Mesendoderm (in vitro differentiated cells): Measurements from ENCODE around the gene P3H2.

Experiments used
- DNase-seq: peaks from one replicate; pipeline ENCODE4 v3.0.0; 2013
- H2AK5ac ChIP-seq: 2 replicates; pipeline ENCODE4 v1.6.1; 2013; ENCODE audit warnings: low read length, inconsistent platforms
- H2BK120ac ChIP-seq: 2 replicates; pipeline ENCODE4 v1.6.1; 2013; ENCODE audit warnings: low read depth, mild to moderate bottlenecking, low read length, moderate library complexity, mixed read lengths
- H2BK15ac ChIP-seq: replicated peaks from 2 replicates; pipeline ENCODE4 v1.6.1; 2013; ENCODE audit warnings: low read depth, mild to moderate bottlenecking, moderate library complexity
- H2BK5ac ChIP-seq: 2 replicates; pipeline ENCODE4 v1.6.1; 2013; ENCODE audit warnings: low read length, inconsistent platforms
- H3K18ac ChIP-seq: 2 replicates; pipeline ENCODE4 v1.6.1; 2013; ENCODE audit warnings: mild to moderate bottlenecking, low read length, mixed read lengths
- H3K23ac ChIP-seq: one replicate; pipeline ENCODE4 v1.6.1; 2013; ENCODE audit warnings: low read length
- H3K27ac ChIP-seq: 2 replicates; pipeline ENCODE4 v1.5.1; 2013; ENCODE audit warnings: low read depth, mild to moderate bottlenecking, inconsistent platforms, low read length, moderate library complexity
- H3K27me3 ChIP-seq: 2 replicates; pipeline ENCODE4 v1.6.1; 2013; ENCODE audit warnings: low read length, control low read depth, mild to moderate bottlenecking, inconsistent platforms; ENCODE audit not compliant: insufficient read depth, poor library complexity
- H3K36me3 ChIP-seq: 2 replicates; pipeline ENCODE4 v1.6.1; 2013; ENCODE audit warnings: low read length, inconsistent platforms; ENCODE audit not compliant: control insufficient read depth, insufficient read depth
- H3K4ac ChIP-seq: one replicate; pipeline ENCODE4 v1.6.1; 2013; ENCODE audit warnings: low read depth, mild to moderate bottlenecking, low read length, moderate library complexity
- H3K4me1 ChIP-seq: 2 replicates; pipeline ENCODE4 v1.6.1; 2013; ENCODE audit warnings: low read depth, low read length, inconsistent platforms; ENCODE audit not compliant: control insufficient read depth
- H3K4me2 ChIP-seq: 2 replicates; pipeline ENCODE4 v1.6.1; 2013; ENCODE audit warnings: low read length
- H3K4me3 ChIP-seq: 2 replicates; pipeline ENCODE4 v1.5.1; 2013; ENCODE audit warnings: mild to moderate bottlenecking, low read length
- H3K56ac ChIP-seq: one replicate; pipeline ENCODE4 v1.6.1; 2013; ENCODE audit warnings: low read length
- H3K79me1 ChIP-seq: 2 replicates; pipeline ENCODE4 v1.6.1; 2013; ENCODE audit warnings: low read length, inconsistent platforms
- H3K79me2 ChIP-seq: 2 replicates; pipeline ENCODE4 v1.6.1; 2013; ENCODE audit warnings: mild to moderate bottlenecking, low read length; ENCODE audit not compliant: control insufficient read depth, insufficient read depth
- H3K9ac ChIP-seq: 2 replicates; pipeline ENCODE4 v1.6.1; 2013; ENCODE audit warnings: low read length, inconsistent platforms
- H4K5ac ChIP-seq: one replicate; pipeline ENCODE4 v1.6.1; 2013; ENCODE audit warnings: low read length
- H4K8ac ChIP-seq: one replicate; pipeline ENCODE4 v1.6.1; 2013; ENCODE audit warnings: low read depth, mild to moderate bottlenecking, control low read depth, low read length, moderate library complexity
- WGBS: extraction: QIAGEN DNeasy Blood & Tissue Kit; methylation state at CpG from one replicate; pipeline ENCODE4 v1.1.7; 2013; ENCODE audit warnings: low lambda C conversion rate, missing lambda C conversion rate; ENCODE audit not compliant: insufficient coverage; ENCODE audit errors: extremely low coverage; 5-methylcytosine and 5-hydroxymethylcytosine counted together

Gene P3H2

GRCh38 chr3:190005343-190006113 is 115.2 kb downstream of the P3H2 start:
- H3K79me1 ChIP-seq, result peaks cover 2% of the 10 kb centered on the region
- no peak overlapping the region for H3K56ac ChIP-seq
- no peak overlapping the region for H3K4ac ChIP-seq
- no peak overlapping the region for H2BK15ac ChIP-seq
- no peak overlapping the region for H3K18ac ChIP-seq
- H3K4me2 ChIP-seq, result no peak overlapping the region
- H2AK5ac ChIP-seq, result no peak overlapping the region
- H3K79me2 ChIP-seq, result no peaks in the 10 kb centered on the region
- no peak overlapping the region for H3K27ac ChIP-seq
- DNase-seq, result no peak
- H4K8ac ChIP-seq, result no peak overlapping the region
- no peak overlapping the region for H3K9ac ChIP-seq
- no peaks in the 10 kb centered on the region for H3K4me1 ChIP-seq
- no peak overlapping the region for H3K23ac ChIP-seq
- no peaks in the 10 kb centered on the region for H3K27me3 ChIP-seq
- H2BK5ac ChIP-seq, result no peak overlapping the region
- H3K36me3 ChIP-seq, result no peaks in the 10 kb centered on the region
- H4K5ac ChIP-seq, result no peak overlapping the region
- H3K4me3 ChIP-seq, result no peak overlapping the region
- no CpG with 5 or more reads among the region's 4 CpGs for WGBS
- H2BK120ac ChIP-seq, result no peak overlapping the region

DNA sequence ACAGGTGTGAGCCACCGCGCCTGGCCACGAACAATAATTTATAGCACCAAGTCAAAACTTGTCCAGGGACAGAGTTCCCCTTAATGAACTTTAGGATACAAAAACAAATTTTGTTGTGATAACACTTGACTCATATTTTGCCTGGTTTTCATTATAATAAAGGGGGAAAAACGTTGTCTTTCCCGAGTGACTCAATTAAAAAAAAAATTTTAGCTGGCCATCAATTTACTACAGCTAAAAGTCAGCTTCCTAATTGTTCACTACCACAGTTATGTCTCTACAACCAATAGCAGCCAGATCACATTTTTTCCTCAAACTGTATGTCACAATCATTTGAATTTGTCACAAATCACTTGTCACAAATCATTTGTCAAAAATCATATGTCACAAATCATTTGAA is 116.0 kb downstream of the P3H2 start:
- Histone ChIP-seq H2BK5ac (no peak overlapping the region), H4K8ac (no peak overlapping the region), H2BK120ac (no peak overlapping the region), H3K4me2 (no peak overlapping the region), H3K79me2 (peaks cover 4% of the 10 kb centered on the region), H3K27ac (no peak overlapping the region), H3K56ac (no peak overlapping the region), H3K4me3 (no peak overlapping the region), H3K36me3 (no peaks in the 10 kb centered on the region), H3K27me3 (no peaks in the 10 kb centered on the region), H2BK15ac (no peak overlapping the region), H3K9ac (no peak overlapping the region), H3K18ac (no peak overlapping the region), H4K5ac (no peak overlapping the region), H2AK5ac (no peak overlapping the region), H3K79me1 (peaks cover 6% of the 10 kb centered on the region), H3K23ac (no peak overlapping the region), H3K4ac (no peak overlapping the region), H3K4me1 (no peaks in the 10 kb centered on the region)
- no CpG with 5 or more reads among the region's 5 CpGs for WGBS
- no peak for DNase-seq

DNA sequence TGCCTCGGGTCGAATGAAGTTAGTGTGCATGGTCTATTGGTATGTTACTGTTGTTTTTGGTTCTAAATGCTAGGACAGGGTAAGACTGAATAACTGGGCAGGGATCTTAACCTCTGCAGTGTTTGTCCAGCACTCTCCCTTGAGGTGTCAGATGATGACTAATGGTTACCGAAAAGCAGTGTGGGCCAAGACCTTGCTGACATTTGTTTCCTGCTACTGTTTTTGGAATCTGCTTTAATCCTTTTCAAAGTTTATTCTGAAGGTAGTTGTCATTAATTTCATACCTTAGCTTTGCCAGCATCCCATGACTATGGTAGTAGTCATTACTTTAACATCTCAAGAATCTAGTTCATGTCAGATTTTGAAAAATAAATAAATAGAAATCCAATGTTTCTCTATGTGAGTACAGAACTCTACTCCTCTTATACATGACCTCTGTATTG is 117.0 kb downstream of the P3H2 start:
- H3K27ac ChIP-seq, result no peak overlapping the region
- H3K4me1 ChIP-seq, result no peaks in the 10 kb centered on the region
- H3K4me3 ChIP-seq, result no peak overlapping the region
- no peak overlapping the region for H3K9ac ChIP-seq
- no peak overlapping the region for H3K4ac ChIP-seq
- H3K18ac ChIP-seq, result no peak overlapping the region
- no CpG with 5 or more reads among the region's 3 CpGs for WGBS
- H3K36me3 ChIP-seq, result no peaks in the 10 kb centered on the region
- peaks cover 4% of the 10 kb centered on the region for H3K79me1 ChIP-seq
- no peak overlapping the region for H2BK120ac ChIP-seq
- H3K27me3 ChIP-seq, result no peaks in the 10 kb centered on the region
- H3K79me2 ChIP-seq, result peaks cover 8% of the 10 kb centered on the region
- no peak overlapping the region for H3K23ac ChIP-seq
- H4K5ac ChIP-seq, result no peak overlapping the region
- no peak overlapping the region for H2AK5ac ChIP-seq
- no peak for DNase-seq
- H2BK15ac ChIP-seq, result no peak overlapping the region
- no peak overlapping the region for H4K8ac ChIP-seq
- no peak overlapping the region for H3K4me2 ChIP-seq
- H2BK5ac ChIP-seq, result no peak overlapping the region
- no peak overlapping the region for H3K56ac ChIP-seq

DNA sequence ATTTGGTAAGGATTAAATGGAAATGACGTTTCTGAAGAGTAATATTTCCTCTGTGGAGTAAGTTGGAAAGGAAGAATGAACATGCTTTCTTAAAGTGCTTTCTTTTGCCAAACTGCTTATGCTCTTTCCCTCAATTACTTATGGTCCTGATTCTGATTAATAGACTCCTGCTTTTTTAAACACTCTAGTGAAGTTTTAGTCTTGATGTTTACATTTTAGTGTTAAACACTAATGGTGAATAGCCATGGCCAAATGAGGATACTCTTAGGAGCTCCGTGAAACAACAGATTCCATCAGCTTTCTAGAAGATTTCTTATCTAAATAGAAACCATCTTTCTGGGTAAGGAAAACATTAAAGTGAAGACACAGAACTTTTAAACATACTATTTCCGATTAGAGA is 117.6 kb downstream of the P3H2 start:
- Histone ChIP-seq H3K9ac (no peak overlapping the region), H3K36me3 (no peaks in the 10 kb centered on the region), H3K79me2 (peaks cover 10% of the 10 kb centered on the region), H2AK5ac (no peak overlapping the region), H2BK5ac (no peak overlapping the region), H4K8ac (no peak overlapping the region), H3K4me1 (no peaks in the 10 kb centered on the region), H2BK120ac (no peak overlapping the region), H3K56ac (no peak overlapping the region), H4K5ac (no peak overlapping the region), H3K79me1 (peaks cover 4% of the 10 kb centered on the region), H3K23ac (no peak overlapping the region), H3K4me3 (no peak overlapping the region), H2BK15ac (no peak overlapping the region), H3K27me3 (no peaks in the 10 kb centered on the region), H3K4ac (no peak overlapping the region), H3K27ac (no peak overlapping the region), H3K18ac (no peak overlapping the region), H3K4me2 (no peak overlapping the region)
- DNase-seq, result no peak
- WGBS, result no CpG with 5 or more reads among the region's 3 CpGs

GRCh38 chr3:190001426-190001825 is 119.3 kb downstream of the P3H2 start:
- Histone ChIP-seq H3K27ac (no peak overlapping the region), H4K5ac (no peak overlapping the region), H2BK15ac (no peak overlapping the region), H3K23ac (no peak overlapping the region), H3K79me2 (peaks cover 10% of the 10 kb centered on the region), H3K18ac (no peak overlapping the region), H3K4me2 (no peak overlapping the region), H3K9ac (no peak overlapping the region), H3K56ac (no peak overlapping the region), H3K79me1 (peaks cover 4% of the 10 kb centered on the region), H2AK5ac (no peak overlapping the region), H4K8ac (no peak overlapping the region), H3K36me3 (no peaks in the 10 kb centered on the region), H3K4me3 (no peak overlapping the region), H2BK120ac (no peak overlapping the region), H2BK5ac (no peak overlapping the region), H3K27me3 (no peaks in the 10 kb centered on the region), H3K4me1 (no peaks in the 10 kb centered on the region), H3K4ac (no peak overlapping the region)
- peak; percentile 57 for DNase-seq
- 100% methylated on average over 1 of the region's 3 CpGs for WGBS

DNA sequence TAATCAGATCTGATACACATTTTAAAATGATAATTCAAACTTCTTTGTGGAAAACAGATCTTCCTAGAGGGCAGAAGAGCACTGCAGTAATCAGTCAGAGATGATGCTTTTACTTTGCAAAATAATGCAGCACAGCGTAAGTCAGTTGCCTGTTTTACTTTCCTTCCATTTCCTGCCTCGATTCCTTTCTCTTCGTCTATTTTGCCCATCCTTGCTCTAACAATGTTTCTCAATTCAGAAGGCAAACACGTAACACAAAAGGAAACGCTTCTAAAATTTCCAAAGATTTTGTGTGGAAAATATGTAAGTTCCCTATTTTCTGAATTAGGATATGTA is 119.9 kb downstream of the P3H2 start:
- H3K4ac ChIP-seq, result no peak overlapping the region
- no peaks in the 10 kb centered on the region for H3K4me1 ChIP-seq
- no peak overlapping the region for H3K9ac ChIP-seq
- H4K5ac ChIP-seq, result no peak overlapping the region
- no peak overlapping the region for H2BK15ac ChIP-seq
- H3K23ac ChIP-seq, result no peak overlapping the region
- no peak overlapping the region for H3K4me2 ChIP-seq
- no peaks in the 10 kb centered on the region for H3K36me3 ChIP-seq
- WGBS, result no CpG with 5 or more reads among the region's 5 CpGs
- H4K8ac ChIP-seq, result no peak overlapping the region
- H3K79me2 ChIP-seq, result peaks cover 10% of the 10 kb centered on the region
- no peak overlapping the region for H2BK5ac ChIP-seq
- H3K18ac ChIP-seq, result no peak overlapping the region
- no peaks in the 10 kb centered on the region for H3K27me3 ChIP-seq
- no peak overlapping the region for H3K56ac ChIP-seq
- no peak overlapping the region for H3K4me3 ChIP-seq
- H2BK120ac ChIP-seq, result no peak overlapping the region
- H2AK5ac ChIP-seq, result no peak overlapping the region
- no peak overlapping the region for H3K27ac ChIP-seq
- no peak for DNase-seq
- H3K79me1 ChIP-seq, result peaks cover 4% of the 10 kb centered on the region
